Measurements from ENCODE around the gene ZDHHC11.

GRCh38 chr5:862367-863243 lies 11.8 kb upstream of the ZDHHC11 start:
- TF ChIP-seq CTCF (IDR thresholded peaks at IDR 0.05) (peak in 2 of 7 experiments; percentile 6 to 10), POLR2A (IDR thresholded peaks at IDR 0.05) (no peak)
